NCI-H2171 (cell line): Measurements from ENCODE around the gene CDC25A.
"Not testable (repeated sequence)": the region's sequence is repeated elsewhere in the genome, so short reads cannot be mapped to it uniquely, and the experiment has no call there.

Source experiments
- DNase-seq: peaks from one replicate; lab custom pipeline; 2025; lab: John Stamatoyannopoulos, UW

Gene CDC25A

DNA sequence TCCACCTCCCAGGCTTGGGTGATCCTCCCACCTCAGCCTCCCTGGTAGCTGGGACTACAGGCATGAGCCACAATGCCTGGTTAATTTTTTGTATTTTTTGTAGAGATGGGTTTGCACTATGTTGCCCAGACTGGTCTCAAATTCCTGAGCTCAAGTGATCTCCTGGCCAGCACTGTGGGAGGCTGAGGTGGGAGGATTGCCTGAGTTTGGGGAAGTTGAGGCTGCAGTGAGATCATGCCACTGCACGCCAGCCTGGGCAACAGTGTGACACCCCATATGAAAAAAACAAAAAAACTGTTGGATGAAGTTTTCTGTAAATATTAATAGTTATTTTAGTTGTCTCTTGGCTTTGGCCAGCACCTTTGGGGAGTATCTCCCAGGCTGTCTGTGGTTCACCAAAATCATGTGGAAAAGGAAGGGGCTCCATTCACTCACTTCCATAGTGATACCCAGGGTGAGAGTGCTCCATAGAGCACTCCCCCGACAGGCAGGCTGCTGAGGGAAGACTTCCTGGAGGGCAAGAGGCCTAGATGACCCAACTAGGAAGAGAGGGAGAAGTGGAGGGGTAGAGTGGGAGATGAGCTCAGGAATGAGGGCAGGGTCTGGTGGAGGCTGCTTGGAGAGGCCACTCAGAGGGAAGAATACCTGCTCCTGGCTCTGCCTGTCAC is 47.1 kb downstream of the CDC25A start:
- DNase-seq: no peak

- no peak for DNase-seq
Measured at GRCh38 chr3:48140336-48140757, 47.9 kb downstream of the CDC25A start.

DNA sequence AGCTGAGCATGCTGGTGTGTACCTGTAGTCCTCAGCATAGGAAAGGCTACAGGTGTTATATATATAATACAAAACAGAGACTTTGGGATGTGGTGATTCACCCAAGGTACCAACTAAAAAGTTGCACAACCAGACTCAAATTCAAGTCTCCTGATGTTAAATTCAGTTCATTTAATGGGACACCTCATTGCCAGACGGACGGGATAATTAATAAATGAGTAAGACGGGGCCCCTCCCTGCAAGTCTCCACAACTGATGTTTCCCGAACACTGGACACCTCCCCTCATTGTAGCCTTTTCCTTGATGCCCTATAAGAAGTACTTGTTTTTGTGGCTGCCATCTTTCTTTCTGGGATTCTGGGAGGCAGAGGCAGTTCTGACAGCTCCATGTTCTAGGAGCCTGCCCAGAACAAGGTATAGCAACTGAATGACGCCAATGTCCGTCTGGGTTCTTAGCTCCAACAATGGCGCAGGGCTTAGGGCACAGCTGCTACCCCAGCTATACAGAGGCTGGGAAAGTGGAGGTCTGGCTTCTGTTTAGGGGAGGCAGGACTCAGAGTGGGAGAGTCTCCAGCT is 50.7 kb downstream of the CDC25A start:
- no peak for DNase-seq

- DNase-seq: no peak
Measured at GRCh38 chr3:48135552-48136495, 52.4 kb downstream of the CDC25A start.

GRCh38 chr3:48130321-48130904 is 57.8 kb downstream of the CDC25A start:
- DNase-seq: no peak

GRCh38 chr3:48129921-48130320 is 58.3 kb downstream of the CDC25A start:
- no peak for DNase-seq

- no peak for DNase-seq
Measured at GRCh38 chr3:48128774-48129173, 59.4 kb downstream of the CDC25A start.

DNA sequence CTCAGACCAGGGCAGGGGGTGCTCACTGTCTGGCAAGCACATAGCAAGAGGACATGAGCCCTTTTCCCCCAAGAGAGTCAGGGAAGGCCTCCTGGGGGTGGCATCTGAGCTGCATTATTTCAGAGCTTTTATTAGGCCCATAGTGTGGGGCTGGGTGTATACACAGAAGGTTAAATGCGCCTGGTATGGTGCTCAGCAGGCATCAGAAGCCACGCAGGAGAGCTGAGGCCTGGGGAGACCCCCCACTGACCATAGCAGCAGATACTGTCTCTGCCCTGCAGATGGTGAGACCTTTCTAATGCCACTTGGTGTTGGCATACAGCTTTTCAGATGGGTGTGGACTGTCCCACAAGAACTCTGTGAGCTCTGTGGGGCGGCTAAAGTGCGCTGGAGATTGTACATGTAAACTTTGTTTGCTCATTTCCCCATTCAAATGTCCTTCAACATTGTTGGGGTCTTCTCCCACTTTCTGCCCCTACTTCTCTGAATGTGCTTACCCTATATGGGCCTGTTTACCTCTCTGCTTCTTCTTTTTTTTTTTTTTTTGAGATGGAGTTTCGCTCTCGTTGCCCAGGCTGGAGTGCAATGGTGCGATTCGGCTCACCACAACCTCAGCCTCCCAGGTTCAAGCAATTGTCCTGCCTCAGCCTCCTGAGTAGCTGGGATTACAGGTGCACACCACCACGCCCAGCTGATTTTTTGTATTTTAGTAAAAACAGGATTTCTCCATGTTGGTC is 62.2 kb downstream of the CDC25A start:
- DNase-seq: no peak

DNA sequence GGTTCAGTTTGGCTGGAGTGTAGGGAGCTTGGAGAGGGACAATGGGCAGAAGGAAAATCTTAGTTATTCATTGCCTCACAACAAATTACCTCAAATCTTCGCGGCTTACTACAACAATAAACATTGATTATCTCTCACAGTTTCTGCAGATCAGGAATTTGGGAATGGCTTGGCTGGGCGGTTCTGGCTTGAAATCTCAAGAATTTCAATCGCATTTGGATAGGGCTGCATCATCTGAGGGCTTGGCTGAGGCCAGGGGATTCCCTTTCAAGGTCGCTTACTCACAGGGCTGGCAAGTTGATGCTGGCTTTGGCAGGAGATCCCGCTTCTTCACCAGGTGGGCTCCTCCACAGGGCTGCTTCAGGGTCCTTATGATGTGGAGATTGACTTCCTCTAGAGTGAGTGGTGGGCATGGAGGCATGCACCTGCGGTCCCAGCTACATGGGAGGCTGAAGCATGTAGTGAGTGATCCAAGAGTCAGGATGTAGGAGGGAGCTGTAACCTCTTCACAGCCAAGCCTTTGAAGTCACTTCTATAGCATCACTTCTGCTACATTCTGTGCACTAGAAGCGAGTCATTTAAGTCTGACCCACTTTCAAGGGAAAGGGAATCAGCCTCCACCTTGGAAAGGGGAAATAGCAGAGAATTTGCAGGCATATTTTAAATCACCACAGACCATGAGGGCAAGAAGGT is 63.1 kb downstream of the CDC25A start:
- no peak for DNase-seq

GRCh38 chr3:48123346-48123745 is 64.9 kb downstream of the CDC25A start:
- no peak for DNase-seq

DNA sequence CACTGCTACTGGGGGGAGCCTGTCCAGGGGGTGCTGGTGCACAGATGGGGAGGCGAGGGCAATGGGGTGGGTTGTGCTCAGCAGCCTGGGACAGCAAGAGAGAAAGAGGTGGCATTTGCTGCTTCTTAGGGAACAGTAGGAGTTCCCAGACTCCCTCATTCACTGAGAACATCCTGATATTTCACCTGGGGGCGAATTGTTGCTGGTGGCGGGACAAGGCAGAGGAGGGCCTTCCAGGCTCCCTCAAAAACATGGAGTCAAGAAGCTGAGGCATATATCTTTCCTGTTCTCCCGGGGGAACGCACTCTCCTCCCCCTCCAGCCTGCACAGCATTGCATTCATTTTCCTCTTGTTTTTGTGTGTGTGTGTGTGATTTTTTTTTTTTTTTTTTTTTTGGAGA is 65.7 kb downstream of the CDC25A start:
- no peak for DNase-seq

- no peak for DNase-seq
Measured at GRCh38 chr3:48120223-48120622, 68.0 kb downstream of the CDC25A start.

- no peak for DNase-seq
Measured at GRCh38 chr3:48119505-48120193, 68.6 kb downstream of the CDC25A start.

GRCh38 chr3:48118928-48119327 is 69.3 kb downstream of the CDC25A start:
- no peak for DNase-seq

GRCh38 chr3:48118322-48118721 is 69.9 kb downstream of the CDC25A start:
- DNase-seq: no peak

DNA sequence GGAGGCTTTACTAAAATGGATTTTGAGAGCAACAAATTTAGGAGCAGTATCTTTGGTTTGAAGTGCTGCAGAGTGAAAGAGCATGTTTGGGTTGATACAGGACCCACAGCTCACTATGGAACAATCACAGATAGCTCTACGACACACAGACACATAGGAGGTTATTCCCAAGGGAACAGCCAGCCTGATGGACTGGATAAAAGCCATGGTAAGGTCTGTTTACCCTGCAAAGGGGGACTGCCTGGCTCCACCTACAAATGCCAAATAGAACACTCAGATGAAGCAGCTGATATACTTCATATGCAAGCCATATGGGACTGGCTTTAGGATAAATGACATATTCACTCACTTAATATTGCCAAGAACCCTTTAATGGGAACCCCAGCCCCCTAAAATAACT is 75.4 kb downstream of the CDC25A start:
- DNase-seq: no peak

DNA sequence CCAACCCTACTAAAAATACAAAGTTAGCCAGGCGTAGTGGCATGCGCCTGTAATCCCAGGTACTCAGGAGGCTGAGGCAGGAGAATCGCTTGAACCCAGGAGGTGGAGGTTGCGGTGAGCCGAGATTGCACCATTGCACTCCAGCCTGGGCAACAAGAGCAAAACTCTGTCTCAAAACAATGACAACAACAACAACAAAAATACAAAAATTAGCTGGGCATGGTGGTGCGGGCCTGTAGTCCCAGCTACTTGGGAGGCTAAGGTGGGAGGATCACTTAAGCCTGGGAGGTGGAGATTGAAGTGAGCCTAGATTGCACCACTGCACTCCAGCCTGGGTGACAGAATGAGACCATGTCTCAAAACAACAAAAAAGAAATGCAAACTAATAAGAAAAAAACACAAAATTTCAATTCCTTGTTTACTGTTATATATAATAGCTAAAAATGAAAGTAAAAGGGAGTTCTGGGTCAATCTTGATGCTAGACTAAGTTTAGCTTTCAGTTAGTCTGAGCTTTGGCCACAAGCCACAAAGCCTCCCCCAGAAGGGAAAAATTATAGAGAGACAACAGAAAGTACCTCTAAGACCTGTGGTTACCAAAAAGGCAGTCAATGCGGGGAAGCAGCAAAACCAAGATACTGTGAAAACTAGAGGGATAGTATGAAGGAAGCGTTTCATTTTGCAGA is 76.0 kb downstream of the CDC25A start:
- DNase-seq: not testable (repeated sequence)

DNA sequence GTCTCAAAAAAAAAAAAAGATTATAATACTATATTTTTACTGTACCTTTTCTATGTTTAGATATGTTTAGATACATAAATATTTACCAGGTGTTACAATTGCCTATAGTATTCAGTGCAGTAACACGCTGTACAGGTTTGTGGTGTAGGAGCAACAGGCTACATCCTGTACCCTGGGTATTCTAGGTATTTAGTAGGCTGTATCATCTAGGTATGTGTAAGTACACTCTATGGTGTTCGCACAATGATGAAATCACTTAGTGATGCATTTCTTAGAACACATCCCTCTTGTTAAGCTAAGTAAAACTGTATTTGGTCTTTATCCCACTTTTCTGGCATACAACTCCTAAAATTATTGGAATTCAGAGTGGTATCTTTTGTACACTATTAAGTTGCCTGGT is 77.8 kb downstream of the CDC25A start:
- no peak for DNase-seq

DNA sequence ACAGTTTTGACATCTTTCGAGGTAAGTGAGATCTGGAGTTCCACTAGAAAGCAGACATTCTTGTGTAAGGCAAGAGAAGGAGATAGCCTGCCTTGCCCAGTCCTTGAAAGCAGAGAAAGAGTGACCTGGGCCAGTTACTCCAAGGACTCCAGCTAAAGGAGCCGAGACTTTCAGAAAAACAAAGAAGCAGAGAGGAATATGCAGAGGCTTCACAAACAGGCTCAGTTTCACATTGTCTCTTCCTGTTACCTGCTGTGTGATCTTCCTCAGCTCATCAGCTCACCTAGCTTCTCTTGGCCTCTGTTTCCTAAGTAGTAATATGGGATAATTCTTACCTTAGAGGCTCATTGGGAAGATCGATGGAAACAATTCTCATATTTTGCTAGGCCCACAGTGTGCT is 81.0 kb downstream of the CDC25A start:
- no peak for DNase-seq
